HG03354 (cell line): Measurements from ENCODE around the gene CDC42.
"Not testable (repeated sequence)": the region's sequence is repeated elsewhere in the genome, so short reads cannot be mapped to it uniquely, and the experiment has no call there.

ENCODE experiments used
- ATAC-seq: cut with Tn5 transposase; IDR thresholded peaks from one replicate; pipeline ENCODE4 v1.9.1; 2021; ENCODE audit warnings: mild to moderate bottlenecking; ENCODE audit not compliant: unreplicated experiment, poor library complexity, severe bottlenecking

Gene CDC42

DNA sequence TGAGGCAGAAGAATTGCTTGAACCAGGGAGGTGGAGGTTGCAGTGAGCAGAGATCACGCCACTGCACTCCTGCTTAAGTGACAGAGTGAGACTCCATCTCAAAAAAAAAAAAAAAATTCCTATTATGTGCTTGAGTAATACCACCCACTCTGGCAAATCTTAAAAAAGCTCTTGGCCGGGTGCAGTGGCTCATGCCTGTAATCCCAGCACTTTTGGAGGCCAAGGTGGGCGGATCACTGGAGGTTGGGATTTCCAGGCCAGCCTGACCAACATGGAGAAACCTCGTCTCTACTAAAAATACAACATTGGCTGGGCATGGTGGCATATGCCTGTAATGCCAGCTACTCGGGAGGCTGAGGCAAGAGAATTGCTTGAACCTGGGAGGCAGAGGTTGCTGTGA lies 17.7 kb upstream of the CDC42 start:
- not testable (repeated sequence) for ATAC-seq

- ATAC-seq: no peak
Measured at GRCh38 chr1:22037520-22037919, 15.0 kb upstream of the CDC42 start.

GRCh38 chr1:22038036-22038435 lies 14.5 kb upstream of the CDC42 start:
- ATAC-seq: no peak

DNA sequence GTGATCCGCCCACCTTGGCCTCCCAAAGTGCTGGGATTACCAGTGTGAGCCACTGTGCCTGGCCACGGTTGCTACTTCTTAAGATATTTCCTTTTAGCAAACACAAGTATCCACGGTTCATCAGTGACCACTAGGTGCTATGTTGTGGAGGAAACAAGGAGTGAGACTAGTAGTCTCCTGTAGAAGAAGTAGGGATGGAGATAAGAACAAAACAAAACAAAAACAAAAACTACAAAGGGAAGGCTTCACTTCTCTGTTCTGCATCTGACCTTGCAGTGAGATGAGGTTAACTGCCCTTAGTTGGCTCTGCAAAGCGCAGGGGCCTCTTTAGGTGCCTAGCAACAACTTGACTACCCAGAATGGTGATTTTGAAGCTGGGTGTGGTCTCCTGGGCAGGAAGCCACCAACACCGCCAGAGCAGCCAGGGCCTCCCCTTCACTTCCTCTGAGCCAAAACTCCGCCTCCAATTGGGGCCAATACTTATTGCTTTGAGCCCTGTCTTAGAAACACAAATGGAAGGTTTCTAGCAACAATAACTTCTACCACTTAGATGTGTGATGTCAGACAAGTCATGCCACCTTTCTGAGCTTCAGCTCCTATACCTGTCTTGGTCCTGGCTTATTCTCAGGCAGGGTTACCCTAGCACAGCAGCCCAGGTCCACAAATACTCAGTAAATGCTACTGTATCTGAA lies 12.8 kb upstream of the CDC42 start:
- peak; percentile 97 for ATAC-seq

- no peak for ATAC-seq
Measured at GRCh38 chr1:22040286-22040623, 12.3 kb upstream of the CDC42 start.

DNA sequence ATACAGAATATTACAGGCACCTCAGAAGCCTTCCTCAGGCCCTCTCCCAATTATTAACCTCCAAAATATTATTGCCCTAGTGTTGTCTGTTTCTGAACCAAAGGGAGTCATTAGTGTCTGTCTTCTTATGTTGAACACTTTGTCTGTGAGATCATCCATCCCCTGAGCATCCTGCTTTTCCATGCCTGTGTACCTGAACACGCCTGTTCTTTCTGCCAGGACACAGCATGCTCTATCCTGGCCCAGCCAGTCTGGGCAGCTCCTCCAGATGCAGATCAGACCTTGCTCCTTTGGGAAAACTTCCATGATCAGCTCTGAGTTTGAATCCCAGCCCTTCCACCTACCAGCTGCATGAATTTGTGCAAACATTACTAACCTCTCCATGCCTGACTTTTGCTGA lies 11.0 kb upstream of the CDC42 start:
- no peak for ATAC-seq

DNA sequence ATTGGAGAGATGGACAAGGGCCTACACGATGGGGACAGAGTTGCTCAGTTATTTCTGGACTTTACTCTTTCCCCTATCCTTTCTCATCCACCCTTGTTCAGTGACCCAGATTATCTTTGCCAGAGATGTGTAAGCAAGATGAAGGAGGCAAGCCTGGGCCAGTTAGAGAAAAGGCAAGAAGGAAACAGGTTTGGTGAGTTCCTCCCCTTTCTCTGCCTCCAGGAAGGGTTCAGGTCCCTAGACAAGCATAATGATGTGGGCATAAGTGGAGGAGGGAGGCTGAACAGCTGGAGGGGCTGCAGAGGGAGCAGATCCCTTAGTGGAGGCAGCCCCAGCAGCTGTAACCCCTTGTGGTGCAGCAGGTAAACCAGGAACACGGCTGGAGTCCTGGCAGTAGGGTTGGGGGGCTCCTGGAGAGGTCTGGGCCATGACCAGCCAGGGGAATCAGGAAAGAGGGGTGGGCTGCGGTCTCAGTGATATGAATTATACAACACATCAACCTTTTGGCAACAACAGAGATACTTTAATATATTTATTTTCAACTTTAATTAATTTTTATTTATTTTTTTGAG lies 9.2 kb upstream of the CDC42 start:
- no peak for ATAC-seq

GRCh38 chr1:22044690-22045420 lies 7.7 kb upstream of the CDC42 start:
- ATAC-seq: no peak

DNA sequence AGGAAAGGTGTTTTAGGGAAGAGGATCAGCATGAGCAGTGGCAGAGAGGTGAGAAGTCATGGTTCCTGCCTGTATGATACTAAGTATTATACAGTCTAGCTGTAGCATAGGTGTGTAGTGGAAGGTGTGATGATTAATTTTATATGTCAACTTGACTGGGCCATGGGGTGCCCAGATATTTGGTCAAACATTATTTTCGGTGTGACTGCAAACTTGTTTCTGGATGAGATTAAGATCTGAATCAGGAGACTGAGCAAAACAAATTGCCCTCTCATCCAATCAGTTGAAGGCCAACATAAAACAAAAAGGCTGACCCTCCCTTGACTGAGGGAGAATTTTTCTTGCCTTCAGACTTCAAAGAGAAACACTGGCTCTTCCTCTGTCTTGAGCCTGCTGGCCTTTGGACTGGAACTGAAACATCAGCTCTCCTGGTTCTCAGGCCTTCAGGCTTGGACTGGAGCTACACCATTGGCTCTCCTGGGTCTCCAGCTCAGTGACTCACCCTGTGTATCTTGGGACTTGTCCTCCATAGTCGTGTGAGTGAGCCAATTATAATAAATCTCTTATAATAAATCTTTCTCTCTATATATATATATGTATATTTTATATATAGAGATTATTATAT lies 6.8 kb upstream of the CDC42 start:
- no peak for ATAC-seq

DNA sequence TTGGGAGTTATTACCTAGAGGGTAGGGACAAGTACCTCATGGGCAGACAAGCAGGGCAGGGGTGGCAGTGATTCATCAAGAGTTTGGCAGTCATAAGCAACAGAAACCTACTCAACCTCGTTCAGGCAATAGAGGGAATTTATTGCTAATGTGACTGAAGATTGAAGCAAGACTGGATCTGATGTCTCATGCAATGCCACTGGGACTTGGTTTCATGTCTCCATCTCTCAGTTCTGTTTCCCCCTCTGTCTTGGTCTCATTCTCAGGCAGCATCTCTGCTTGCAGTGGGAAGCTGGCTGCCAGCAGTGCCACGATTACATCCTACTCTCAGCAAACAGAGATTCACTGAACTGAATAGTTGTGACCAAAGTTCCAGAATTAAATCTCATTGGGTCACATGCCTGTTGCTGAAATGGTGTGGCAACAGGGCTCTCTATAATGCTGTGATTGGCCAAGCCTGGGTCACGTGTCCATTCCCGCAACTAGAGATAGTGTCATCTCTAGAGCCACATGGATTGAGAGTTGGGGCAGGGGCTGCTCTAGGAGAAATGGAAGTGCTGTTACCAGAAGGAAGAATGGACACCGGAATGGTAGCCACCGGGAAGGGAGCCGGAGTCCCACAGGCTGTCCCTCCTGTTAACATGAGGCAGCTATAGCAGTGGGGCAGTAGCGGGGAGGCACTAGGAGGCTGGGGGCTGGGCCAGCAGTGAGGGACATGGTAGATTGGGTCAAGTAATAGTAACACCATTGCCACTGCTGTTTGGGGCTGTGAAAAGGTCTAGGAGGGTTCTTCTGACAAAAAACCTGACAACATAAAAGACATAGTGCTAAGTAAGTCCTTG lies 3.9 kb upstream of the CDC42 start:
- no peak for ATAC-seq

DNA sequence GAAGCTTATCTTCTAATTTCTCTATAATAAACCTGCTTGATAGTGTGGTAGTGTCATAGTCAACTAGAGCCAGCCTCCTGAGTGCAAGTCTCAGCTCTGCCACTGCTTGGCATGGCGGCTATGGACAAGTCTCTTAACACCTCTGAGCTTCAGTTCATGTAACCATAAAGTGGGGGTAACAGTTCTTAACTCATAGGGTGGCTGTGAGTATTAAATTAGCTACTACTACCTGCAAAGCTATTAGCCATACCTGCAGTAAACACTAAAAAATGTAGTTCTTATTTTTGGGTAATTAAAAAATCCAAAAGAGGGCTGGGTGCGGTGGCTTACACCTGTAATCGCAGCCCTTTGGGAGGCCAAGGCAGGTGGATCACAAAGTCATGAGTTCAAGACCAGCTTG lies 2.2 kb upstream of the CDC42 start:
- no peak for ATAC-seq

- no peak for ATAC-seq
Measured at GRCh38 chr1:22051607-22052114, 848 bp upstream of the CDC42 start.

GRCh38 chr1:22053017-22053860 lies 730 bp downstream of the CDC42 start:
- ATAC-seq: peak; percentile 40

DNA sequence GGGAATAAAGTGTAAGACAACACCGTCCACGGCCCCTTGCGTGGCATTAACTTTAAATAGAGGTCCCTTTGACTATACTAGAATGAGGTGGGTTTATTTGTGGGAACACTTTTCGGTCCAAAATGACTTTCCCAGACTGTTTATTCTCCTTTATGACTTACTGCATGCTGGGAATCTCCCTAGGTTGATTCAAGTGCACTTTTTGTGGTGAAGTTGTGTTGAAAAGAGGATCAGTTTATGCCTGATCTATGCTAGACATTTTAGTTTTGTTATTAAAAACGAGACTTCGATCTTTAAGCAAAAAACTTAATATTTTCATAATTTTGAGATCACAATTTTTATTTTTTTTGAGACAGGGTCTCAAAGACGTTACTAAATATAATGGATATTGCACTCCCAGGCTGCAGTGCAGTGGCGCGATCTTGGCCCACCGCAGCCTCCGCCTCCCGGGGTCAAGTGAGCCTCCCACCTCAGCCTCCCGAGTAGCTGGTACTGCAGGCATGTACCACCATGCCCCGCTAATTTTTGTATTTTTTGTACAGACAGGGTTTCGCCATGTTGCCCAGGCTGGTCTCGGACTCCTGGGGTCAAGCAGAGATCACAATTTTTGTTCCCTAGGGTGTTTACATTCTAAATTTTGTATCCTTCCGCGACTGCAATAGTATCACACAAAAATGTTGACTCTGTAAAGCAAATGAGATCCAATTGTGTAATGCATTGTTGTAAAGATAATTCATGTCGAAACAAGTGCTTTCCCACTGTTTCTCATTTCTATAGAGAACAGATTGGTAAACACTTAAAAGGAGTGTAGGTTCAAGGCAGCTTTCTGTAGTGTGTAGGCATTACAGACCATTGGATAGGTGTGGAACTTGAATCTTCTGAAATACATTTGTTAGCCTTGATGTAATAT lies 1.6 kb downstream of the CDC42 start:
- no peak for ATAC-seq

DNA sequence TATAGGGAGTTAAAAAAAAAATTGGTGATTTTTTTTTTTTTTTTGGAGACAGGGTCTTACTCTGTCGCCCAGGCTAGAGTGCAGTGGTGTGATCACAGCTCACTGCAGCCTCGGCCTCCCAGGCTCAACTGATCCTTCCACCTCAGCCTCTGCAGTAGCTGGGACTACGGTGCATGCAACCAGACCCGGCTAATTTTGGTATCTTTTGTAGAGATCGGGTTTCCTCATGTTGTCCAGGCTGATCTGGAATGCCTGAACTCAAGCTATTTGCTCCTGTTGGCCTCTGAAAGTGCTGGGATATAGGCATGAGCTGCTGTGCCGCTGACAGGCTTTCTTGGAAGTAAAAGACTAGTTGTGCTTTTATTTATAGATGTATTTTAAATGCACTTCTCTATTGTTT lies 3.0 kb downstream of the CDC42 start:
- no peak for ATAC-seq

DNA sequence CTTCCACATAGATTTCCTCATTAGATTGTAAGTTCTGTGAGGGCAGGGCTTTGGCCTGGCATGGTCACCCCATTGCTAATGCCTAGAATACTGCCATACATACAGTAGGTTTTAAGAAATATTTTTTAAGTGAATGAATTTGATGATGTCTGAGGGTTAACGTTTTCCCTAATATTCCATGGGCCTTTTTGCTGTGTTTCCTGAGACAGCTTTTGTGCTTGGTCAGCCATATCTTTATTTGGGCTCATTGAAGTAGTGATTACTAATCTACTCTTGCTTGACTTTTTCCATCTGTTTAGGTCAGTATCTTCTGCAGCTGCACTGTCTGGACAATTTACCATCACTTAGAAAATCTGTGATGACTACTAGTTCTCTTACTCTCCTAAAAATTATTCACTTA lies 3.5 kb downstream of the CDC42 start:
- ATAC-seq: no peak

GRCh38 chr1:22056936-22057335 lies 4.4 kb downstream of the CDC42 start:
- no peak for ATAC-seq

GRCh38 chr1:22057861-22058260 lies 5.4 kb downstream of the CDC42 start:
- no peak for ATAC-seq
